ENCODE data around the gene ACYP1.

DNA sequence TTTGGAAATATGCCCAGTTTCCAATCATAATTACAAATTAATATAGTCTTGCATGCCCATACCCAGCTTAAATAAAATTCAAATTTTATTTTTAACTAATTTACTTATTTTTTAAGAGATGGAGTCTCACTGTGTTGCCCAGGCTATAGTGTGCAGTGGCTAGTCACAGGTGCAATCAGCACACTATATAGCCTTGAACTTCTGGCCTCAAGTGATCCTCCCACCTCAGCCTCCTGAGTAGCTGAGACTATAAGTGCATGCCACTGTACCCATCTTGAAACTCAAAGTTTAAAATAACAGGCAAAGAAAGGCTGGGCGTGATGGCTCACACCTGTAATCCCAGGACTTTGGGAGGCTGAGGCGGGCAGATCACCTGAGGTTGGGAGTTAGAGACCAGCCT, 22.9 kb downstream of the ACYP1 start:
- TF ChIP-seq, protein P1, sequence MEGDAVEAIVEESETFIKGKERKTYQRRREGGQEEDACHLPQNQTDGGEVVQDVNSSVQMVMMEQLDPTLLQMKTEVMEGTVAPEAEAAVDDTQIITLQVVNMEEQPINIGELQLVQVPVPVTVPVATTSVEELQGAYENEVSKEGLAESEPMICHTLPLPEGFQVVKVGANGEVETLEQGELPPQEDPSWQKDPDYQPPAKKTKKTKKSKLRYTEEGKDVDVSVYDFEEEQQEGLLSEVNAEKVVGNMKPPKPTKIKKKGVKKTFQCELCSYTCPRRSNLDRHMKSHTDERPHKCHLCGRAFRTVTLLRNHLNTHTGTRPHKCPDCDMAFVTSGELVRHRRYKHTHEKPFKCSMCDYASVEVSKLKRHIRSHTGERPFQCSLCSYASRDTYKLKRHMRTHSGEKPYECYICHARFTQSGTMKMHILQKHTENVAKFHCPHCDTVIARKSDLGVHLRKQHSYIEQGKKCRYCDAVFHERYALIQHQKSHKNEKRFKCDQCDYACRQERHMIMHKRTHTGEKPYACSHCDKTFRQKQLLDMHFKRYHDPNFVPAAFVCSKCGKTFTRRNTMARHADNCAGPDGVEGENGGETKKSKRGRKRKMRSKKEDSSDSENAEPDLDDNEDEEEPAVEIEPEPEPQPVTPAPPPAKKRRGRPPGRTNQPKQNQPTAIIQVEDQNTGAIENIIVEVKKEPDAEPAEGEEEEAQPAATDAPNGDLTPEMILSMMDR (IDR thresholded peaks at IDR 0.05; ENCODE audit: low read depth, low read length, poor library complexity, severe bottlenecking): no peak
- no peak for TF ChIP-seq EZH2phosphoT487 (IDR thresholded peaks at IDR 0.05; ENCODE audit: borderline replicate concordance, low read length)
